Cardiac fibroblast (primary cell): ENCODE results near the gene CHURC1.

Experiments used
- DNase-seq, 2 donors: peaks; one replicate each; pipeline versions ENCODE4 v3.0.0 to v3.0.0-alpha.2; 2010; ENCODE audit warnings: low read depth in 2 of 2
- H3K4me3 ChIP-seq, 2 donors: replicated peaks in 1 of 2; 1 replicate in 1 of 2; 2 replicates in 1 of 2; pipeline ENCODE4 v1.5.1; 2011; ENCODE audit warnings: low read depth in 2 of 2, low read length in 2 of 2, mild to moderate bottlenecking in 2 of 2, moderate library complexity in 1 of 2
- TF ChIP-seq, protein P1 (sequence below): IDR thresholded peaks from one replicate; pipeline ENCODE4 v1.5.1; 2011; ENCODE audit warnings: low read depth, mild to moderate bottlenecking, low read length, inconsistent platforms

CHURC1 gene

GRCh38 chr14:64879635-64880220 lies 34.5 kb upstream of the CHURC1 start, which contains the start of gene SPTB:
SPTB (minus strand) TSS chr14:64879907; CDS start chr14:64823094, 56,813 bp downstream.
- TF ChIP-seq, protein P1, sequence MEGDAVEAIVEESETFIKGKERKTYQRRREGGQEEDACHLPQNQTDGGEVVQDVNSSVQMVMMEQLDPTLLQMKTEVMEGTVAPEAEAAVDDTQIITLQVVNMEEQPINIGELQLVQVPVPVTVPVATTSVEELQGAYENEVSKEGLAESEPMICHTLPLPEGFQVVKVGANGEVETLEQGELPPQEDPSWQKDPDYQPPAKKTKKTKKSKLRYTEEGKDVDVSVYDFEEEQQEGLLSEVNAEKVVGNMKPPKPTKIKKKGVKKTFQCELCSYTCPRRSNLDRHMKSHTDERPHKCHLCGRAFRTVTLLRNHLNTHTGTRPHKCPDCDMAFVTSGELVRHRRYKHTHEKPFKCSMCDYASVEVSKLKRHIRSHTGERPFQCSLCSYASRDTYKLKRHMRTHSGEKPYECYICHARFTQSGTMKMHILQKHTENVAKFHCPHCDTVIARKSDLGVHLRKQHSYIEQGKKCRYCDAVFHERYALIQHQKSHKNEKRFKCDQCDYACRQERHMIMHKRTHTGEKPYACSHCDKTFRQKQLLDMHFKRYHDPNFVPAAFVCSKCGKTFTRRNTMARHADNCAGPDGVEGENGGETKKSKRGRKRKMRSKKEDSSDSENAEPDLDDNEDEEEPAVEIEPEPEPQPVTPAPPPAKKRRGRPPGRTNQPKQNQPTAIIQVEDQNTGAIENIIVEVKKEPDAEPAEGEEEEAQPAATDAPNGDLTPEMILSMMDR = no peak
- no peak for DNase-seq
- H3K4me3 ChIP-seq = no peak within 1 kb of the TSS

DNA sequence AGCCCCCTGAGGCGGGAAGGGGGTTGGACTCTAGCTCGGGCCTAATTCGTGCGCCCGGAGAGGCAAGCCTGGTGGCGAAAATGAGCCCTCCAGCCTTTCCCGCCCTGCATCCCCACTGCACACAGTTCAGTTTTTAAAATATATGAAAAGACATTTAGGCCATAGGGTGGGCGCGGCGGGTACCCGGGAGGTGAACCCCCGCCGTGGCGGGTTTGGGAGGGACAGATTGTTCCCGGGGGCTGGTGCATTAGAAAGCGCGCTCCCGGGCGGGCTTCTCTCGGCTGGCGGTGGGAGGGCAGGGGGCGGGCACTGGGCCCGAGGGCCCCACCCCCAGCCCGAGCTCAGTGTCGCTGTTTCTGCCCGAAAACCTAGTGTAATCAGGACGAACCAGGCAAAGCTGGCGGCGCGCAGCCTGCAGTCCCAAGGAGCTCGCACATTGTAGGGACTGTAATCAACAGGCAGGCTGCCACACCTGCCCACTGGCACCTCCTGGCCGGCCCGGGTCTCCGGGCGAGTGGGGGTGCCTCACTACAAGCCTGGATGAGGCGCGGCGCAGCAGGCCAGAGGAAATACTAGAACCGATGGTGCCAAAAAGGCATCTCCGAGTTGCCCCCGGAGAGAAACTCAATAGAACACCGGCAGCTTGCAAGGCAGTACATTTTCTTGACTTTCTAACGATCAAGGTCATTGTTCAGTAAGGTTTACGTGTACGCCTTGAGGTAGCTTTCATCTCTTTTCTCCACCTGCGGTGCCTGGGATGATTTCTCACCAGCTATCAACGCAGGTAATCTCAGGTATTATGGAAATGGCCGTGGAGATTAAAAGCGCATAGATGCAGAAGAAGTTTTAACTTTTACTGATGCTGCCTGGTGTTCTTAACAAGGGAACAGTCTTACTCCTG lies 33.8 kb upstream of the CHURC1 start:
- TF ChIP-seq, protein P1 = no peak
- no peak for DNase-seq

DNA sequence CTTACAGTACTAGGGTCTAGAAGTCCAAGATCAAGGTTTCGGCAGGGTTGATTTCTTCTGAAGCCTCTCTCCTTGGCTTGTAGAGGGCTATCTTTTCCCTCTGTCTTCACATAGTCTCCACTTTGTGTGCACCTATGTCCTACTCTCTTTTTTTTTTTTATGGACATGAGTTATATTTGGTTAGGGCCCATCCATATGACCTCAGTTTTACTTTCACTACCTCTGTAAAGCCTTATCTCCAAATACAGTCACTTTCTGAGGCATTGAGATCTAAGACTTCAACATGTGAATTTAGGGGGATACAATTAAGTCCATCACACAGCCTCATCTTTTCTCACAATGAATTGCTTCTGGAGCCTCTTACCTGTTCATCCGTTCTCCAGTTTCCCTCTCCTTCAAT lies 28.7 kb upstream of the CHURC1 start:
- TF ChIP-seq, protein P1 = no peak
- DNase-seq = no peak

More for the DNA sequence above, 33.8 kb upstream of the CHURC1 start:
- H3K4me3 ChIP-seq = no peak overlapping the region

DNA sequence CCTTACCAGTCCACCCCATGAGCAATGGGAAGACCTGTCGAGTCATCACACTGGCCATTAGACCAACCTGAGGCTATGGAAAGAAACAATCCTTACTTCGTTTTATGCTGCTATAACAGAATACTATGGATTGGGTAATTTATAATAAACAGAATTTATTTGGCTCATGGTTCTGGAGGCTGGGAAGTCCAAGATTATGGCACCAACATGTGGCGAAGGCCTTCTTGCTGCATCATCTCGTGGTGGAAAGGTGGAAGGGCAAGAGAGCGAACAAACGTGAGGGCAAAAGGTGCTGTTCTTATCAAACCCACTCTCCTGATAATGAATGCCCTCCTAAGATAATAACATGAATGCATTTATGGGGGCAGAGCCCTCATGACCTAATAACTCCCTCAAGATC lies 24.9 kb upstream of the CHURC1 start:
- TF ChIP-seq, protein P1 = no peak
- no peak overlapping the region for H3K4me3 ChIP-seq
- DNase-seq = no peak

More for the DNA sequence above, 28.7 kb upstream of the CHURC1 start:
- no peak overlapping the region for H3K4me3 ChIP-seq

GRCh38 chr14:64891173-64891838 lies 22.9 kb upstream of the CHURC1 start:
- no peak overlapping the region for H3K4me3 ChIP-seq
- DNase-seq = no peak
- TF ChIP-seq, protein P1 = no peak

DNA sequence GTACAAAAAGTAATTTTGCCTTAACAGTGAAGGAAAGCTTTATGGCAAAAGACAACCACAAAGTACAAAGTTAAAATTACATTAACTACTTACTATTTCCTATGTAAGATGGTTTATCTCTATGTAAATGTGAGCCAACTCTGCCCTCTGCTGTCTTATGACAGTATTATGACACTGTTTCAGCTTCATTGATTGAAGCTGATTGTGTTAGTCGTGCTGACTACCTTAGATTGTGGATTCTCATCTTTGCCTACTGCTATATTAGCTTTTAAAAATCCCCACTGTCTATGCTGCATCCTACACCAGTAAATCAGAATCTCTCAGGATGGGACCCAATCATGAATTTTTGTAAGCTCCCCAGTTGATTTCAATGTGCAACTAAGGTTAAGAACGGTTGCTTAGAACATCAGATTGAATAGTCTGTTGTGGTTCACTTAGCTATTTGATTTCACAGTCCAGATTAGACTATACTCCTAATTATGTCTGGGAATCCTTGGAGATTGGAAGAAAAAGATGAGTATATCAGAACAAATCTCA lies 22.3 kb upstream of the CHURC1 start:
- TF ChIP-seq, protein P1 = peak; percentile 25
- H3K4me3 ChIP-seq = no peak overlapping the region
- DNase-seq = peak; percentile 75 to 82
